ENCODE measurements around the gene EVI5. TPM values are rescaled to one million over a fixed set of nuclear protein-coding genes. Genes with fewer than 3 reads are reported as not detected.

EVI5 gene
- total RNA-seq, 1 experiment from 2014 or later, result 31.2 TPM

DNA sequence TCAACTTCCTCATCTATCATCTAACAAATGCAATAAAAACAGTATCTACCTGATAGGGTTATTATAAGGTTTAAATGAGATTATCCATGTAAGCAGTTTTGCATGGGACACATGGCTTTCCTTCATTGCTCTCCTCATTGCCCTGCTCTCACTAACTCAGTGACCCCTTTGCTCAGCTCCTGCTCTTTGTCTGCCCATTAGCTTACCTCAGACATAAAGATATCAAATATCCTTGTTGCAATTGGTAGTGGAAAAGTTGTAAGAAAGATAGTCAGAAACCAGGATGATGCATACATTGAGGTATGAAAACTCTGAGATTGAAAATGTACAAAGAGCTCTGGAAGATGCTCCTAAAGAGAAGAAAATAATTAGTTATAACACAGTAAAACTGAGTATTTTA, 89.8 kb downstream of the EVI5 start:
- no peaks in the 10 kb centered on the region for H3K27me3 Mint-ChIP-seq (ENCODE audit: insufficient read depth, unreplicated experiment)
- no peak for DNase-seq
- CTCF ChIA-PET, result interaction anchor here (0.6 kb wide), 1 partner anchor 15 kb away, joined by 6 read pairs; no protein-coding TSS in a partner anchor
- peaks cover 34% of the 10 kb centered on the region for H3K36me3 Mint-ChIP-seq (ENCODE audit: insufficient read depth, unreplicated experiment)
- TF ChIP-seq, protein P1, sequence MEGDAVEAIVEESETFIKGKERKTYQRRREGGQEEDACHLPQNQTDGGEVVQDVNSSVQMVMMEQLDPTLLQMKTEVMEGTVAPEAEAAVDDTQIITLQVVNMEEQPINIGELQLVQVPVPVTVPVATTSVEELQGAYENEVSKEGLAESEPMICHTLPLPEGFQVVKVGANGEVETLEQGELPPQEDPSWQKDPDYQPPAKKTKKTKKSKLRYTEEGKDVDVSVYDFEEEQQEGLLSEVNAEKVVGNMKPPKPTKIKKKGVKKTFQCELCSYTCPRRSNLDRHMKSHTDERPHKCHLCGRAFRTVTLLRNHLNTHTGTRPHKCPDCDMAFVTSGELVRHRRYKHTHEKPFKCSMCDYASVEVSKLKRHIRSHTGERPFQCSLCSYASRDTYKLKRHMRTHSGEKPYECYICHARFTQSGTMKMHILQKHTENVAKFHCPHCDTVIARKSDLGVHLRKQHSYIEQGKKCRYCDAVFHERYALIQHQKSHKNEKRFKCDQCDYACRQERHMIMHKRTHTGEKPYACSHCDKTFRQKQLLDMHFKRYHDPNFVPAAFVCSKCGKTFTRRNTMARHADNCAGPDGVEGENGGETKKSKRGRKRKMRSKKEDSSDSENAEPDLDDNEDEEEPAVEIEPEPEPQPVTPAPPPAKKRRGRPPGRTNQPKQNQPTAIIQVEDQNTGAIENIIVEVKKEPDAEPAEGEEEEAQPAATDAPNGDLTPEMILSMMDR (IDR thresholded peaks at IDR 0.05; ENCODE audit: insufficient read depth in 1 of 2, low read depth in 1 of 2, low read length in 1 of 2, severe bottlenecking in 1 of 2, unreplicated experiment in 1 of 2), result no peak
- H3K36me3 ChIP-seq (ENCODE audit: control insufficient read depth, insufficient read depth, low read length), result no peaks in the 10 kb centered on the region
- no peak overlapping the region for H3K4me3 ChIP-seq (ENCODE audit: low read depth, low read length)
- peaks cover 6% of the 10 kb centered on the region for H3K4me1 Mint-ChIP-seq (ENCODE audit: low read depth, unreplicated experiment)
- intact Hi-C loops (cut with micrococcal nuclease; ENCODE audit: unreplicated experiment), result no loop called here
- H3K27ac Mint-ChIP-seq (ENCODE audit: unreplicated experiment), result no peak overlapping the region
- H3K4me3 Mint-ChIP-seq (ENCODE audit: unreplicated experiment), result no peak overlapping the region
- POLR2A ChIA-PET, result no interaction called here
- peaks cover 1% of the 10 kb centered on the region; the same call in 1 of the 2 replicates for H3K4me1 ChIP-seq
- H3K9me3 ChIP-seq, result no peaks in the 10 kb centered on the region
- no peaks in the 10 kb centered on the region for H3K27me3 ChIP-seq (replicated peaks; ENCODE audit: control insufficient read depth, insufficient read depth, low read length)
- no peaks in the 10 kb centered on the region for H3K9me3 Mint-ChIP-seq (ENCODE audit: unreplicated experiment)
- BruUV-seq (replicated peaks), result no TSS peak

DNA sequence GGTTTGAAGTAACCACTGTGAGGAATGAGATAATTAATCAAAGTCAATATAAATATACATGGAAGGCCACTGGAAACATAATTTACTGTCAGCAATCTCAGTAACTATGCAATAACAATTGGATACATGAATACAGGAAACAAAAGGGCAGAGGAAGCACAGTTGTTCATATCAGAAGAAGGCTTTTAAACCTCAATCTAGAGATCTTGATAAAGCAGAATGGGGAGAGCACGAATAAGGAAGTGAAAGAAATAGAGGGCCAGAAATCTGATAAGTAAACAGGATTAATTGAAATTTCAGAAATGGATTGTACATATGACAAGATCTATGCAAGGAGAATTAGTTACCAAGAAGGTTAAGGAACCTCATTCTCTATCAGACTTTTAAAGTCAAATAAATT, 93.0 kb downstream of the EVI5 start:
- BruUV-seq (replicated peaks), result no TSS peak
- ChIA-PET POLR2A (no interaction called here), CTCF (no interaction called here)
- H3K4me1 Mint-ChIP-seq (ENCODE audit: low read depth, unreplicated experiment), result no peaks in the 10 kb centered on the region
- intact Hi-C loops (cut with micrococcal nuclease; ENCODE audit: unreplicated experiment), result no loop called here
- no peak overlapping the region for H3K27ac Mint-ChIP-seq (ENCODE audit: unreplicated experiment)
- TF ChIP-seq, protein P1 (IDR thresholded peaks at IDR 0.05; ENCODE audit: insufficient read depth in 1 of 2, low read depth in 1 of 2, low read length in 1 of 2, severe bottlenecking in 1 of 2, unreplicated experiment in 1 of 2), result no peak
- Histone ChIP-seq H3K9me3 (no peaks in the 10 kb centered on the region), H3K27me3 (replicated peaks; ENCODE audit: control insufficient read depth, insufficient read depth, low read length) (no peaks in the 10 kb centered on the region), H3K36me3 (ENCODE audit: control insufficient read depth, insufficient read depth, low read length) (no peaks in the 10 kb centered on the region; the same call in 1 of the 2 replicates), H3K4me1 (no peaks in the 10 kb centered on the region), H3K4me3 (ENCODE audit: low read depth, low read length) (no peak overlapping the region)
- H3K9me3 Mint-ChIP-seq (ENCODE audit: unreplicated experiment), result no peaks in the 10 kb centered on the region
- peaks cover 22% of the 10 kb centered on the region for H3K36me3 Mint-ChIP-seq (ENCODE audit: insufficient read depth, unreplicated experiment)
- no peak for DNase-seq
- no peaks in the 10 kb centered on the region for H3K27me3 Mint-ChIP-seq (ENCODE audit: insufficient read depth, unreplicated experiment)
- H3K4me3 Mint-ChIP-seq (ENCODE audit: unreplicated experiment), result no peak overlapping the region

DNA sequence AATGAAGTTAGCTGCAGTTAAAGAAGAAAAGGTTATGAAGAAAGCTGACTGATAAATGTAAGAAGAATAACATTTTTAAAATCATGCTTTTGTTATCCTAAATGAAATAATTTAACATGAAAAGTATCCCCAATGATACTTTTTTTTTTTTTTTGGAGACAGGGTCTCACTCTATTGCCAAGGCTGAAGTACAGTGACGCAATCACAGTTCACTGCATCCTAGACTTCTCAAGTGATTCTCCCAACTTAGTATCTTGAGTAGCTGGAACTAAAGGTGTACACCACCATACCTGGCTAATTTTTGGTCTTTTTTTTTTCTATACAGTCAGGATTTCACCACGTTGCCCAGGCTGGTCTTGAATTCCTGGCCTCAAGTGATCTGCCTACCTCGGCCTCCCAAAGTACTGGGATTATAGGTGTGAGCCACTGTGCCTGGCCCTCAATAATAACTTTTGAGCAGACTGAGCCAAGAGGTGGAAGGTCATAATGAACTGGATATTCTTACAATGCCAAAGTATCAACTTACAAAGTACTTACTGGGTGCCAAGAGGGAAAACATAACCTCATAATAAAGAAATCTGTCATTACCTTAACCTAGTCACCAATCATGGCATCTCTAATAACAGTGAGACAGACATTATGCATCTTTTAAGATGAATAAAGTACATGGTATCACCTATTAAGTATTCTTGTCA, 94.5 kb downstream of the EVI5 start:
- Mint-ChIP-seq H3K9me3 (ENCODE audit: unreplicated experiment) (peaks cover 3% of the 10 kb centered on the region), H3K4me1 (ENCODE audit: low read depth, unreplicated experiment) (no peaks in the 10 kb centered on the region), H3K36me3 (ENCODE audit: insufficient read depth, unreplicated experiment) (peaks cover 31% of the 10 kb centered on the region), H3K27me3 (ENCODE audit: insufficient read depth, unreplicated experiment) (no peaks in the 10 kb centered on the region), H3K27ac (ENCODE audit: unreplicated experiment) (no peak overlapping the region), H3K4me3 (ENCODE audit: unreplicated experiment) (no peak overlapping the region)
- TF ChIP-seq, protein P1 (IDR thresholded peaks at IDR 0.05; ENCODE audit: insufficient read depth in 1 of 2, low read depth in 1 of 2, low read length in 1 of 2, severe bottlenecking in 1 of 2, unreplicated experiment in 1 of 2), result no peak
- no TSS peak for BruUV-seq (replicated peaks)
- no peak for DNase-seq
- Histone ChIP-seq H3K4me3 (ENCODE audit: low read depth, low read length) (no peak overlapping the region), H3K27me3 (replicated peaks; ENCODE audit: control insufficient read depth, insufficient read depth, low read length) (no peaks in the 10 kb centered on the region), H3K4me1 (no peaks in the 10 kb centered on the region), H3K9me3 (no peaks in the 10 kb centered on the region), H3K36me3 (ENCODE audit: control insufficient read depth, insufficient read depth, low read length) (no peaks in the 10 kb centered on the region; the same call in 1 of the 2 replicates)
- intact Hi-C loops (cut with micrococcal nuclease; ENCODE audit: unreplicated experiment), result no loop called here
- POLR2A ChIA-PET, result no interaction called here
- CTCF ChIA-PET, result no interaction called here

Measured in Caco-2 (cell line).